ENCODE results near the gene ETNK2. TPM values are rescaled to one million over a fixed set of nuclear protein-coding genes. Genes with fewer than 3 reads are reported as not detected.
A peak's percentile ranks its signal among the peaks of the same experiment; 100 is the strongest.

ETNK2 gene
- total and polyA plus RNA-seq, 2 of the 13 experiments (the other 11 are each of a cell fraction or from before 2014, with no cell fraction given) = 15.5 to 42.8 TPM

DNA sequence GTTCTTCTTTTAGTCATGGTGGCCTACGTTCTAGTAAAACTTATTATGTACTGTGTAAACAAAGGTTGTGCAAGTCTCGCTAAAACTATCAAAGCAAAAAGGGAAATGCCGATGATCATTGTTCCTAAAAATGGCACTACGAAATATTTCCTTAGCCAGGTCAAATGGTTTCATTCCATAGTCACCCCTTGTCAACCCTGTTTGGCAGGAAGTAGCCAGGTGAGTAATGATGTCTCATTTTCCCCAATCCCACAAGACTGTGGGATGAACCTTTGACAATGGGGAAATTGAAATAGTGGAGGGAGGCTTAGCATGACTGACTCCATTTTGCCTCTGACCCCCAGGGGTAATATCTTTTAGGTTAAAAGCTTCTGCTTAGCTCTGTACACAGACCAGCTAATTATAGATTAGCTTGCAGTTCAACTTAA is 19.9 kb upstream of the ETNK2 start (continued):
- TF ChIP-seq, protein P1, sequence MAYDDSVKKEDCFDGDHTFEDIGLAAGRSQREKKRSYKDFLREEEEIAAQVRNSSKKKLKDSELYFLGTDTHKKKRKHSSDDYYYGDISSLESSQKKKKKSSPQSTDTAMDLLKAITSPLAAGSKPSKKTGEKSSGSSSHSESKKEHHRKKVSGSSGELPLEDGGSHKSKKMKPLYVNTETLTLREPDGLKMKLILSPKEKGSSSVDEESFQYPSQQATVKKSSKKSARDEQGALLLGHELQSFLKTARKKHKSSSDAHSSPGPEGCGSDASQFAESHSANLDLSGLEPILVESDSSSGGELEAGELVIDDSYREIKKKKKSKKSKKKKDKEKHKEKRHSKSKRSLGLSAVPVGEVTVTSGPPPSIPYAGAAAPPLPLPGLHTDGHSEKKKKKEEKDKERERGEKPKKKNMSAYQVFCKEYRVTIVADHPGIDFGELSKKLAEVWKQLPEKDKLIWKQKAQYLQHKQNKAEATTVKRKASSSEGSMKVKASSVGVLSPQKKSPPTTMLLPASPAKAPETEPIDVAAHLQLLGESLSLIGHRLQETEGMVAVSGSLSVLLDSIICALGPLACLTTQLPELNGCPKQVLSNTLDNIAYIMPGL (CRISPR knock-in tag; IDR thresholded peaks at IDR 0.05; ENCODE audit: borderline replicate concordance in 1 of 2, low read depth in 1 of 2) = no peak
- TF ChIP-seq WIZ (CRISPR knock-in tag; IDR thresholded peaks at IDR 0.05) = no peak
- TF ChIP-seq, protein P2, sequence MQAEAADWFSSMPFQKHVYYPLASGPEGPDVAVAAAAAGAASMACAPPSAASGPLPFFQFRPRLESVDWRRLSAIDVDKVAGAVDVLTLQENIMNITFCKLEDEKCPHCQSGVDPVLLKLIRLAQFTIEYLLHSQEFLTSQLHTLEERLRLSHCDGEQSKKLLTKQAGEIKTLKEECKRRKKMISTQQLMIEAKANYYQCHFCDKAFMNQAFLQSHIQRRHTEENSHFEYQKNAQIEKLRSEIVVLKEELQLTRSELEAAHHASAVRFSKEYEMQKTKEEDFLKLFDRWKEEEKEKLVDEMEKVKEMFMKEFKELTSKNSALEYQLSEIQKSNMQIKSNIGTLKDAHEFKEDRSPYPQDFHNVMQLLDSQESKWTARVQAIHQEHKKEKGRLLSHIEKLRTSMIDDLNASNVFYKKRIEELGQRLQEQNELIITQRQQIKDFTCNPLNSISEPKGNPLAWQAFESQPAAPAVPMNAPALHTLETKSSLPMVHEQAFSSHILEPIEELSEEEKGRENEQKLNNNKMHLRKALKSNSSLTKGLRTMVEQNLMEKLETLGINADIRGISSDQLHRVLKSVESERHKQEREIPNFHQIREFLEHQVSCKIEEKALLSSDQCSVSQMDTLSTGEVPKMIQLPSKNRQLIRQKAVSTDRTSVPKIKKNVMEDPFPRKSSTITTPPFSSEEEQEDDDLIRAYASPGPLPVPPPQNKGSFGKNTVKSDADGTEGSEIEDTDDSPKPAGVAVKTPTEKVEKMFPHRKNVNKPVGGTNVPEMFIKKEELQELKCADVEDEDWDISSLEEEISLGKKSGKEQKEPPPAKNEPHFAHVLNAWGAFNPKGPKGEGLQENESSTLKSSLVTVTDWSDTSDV (CRISPR knock-in tag; IDR thresholded peaks at IDR 0.05) = no peak
- TF ChIP-seq CREB1 (IDR thresholded peaks at IDR 0.05) = no peak
- TF ChIP-seq CREB1 (CRISPR knock-in tag; IDR thresholded peaks at IDR 0.05) = 0 out of 2 replicates have a peak, but pooled peaks have one; percentile 19
- TF ChIP-seq, protein P3, sequence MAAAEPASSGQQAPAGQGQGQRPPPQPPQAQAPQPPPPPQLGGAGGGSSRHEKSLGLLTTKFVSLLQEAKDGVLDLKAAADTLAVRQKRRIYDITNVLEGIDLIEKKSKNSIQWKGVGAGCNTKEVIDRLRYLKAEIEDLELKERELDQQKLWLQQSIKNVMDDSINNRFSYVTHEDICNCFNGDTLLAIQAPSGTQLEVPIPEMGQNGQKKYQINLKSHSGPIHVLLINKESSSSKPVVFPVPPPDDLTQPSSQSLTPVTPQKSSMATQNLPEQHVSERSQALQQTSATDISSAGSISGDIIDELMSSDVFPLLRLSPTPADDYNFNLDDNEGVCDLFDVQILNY (CRISPR knock-in tag; conservative IDR thresholded peaks at IDR 0.05) = no peak
- no peak for TF ChIP-seq GATA4 (IDR thresholded peaks at IDR 0.05; ENCODE audit: borderline replicate concordance, low read depth)
- TF ChIP-seq MED1 (CRISPR knock-in tag; IDR thresholded peaks at IDR 0.05) = peak; percentile 24; the same call in 1 of the 2 replicates
- no peak for TF ChIP-seq REXO4 (CRISPR knock-in tag; IDR thresholded peaks at IDR 0.05; ENCODE audit: borderline replicate concordance)
- 0 out of 2 replicates have a peak, but pooled peaks have one; percentile 24 for TF ChIP-seq ZNF644 (CRISPR knock-in tag; IDR thresholded peaks at IDR 0.05; ENCODE audit: low read depth)
- TF ChIP-seq PHB2 (IDR thresholded peaks at IDR 0.05; ENCODE audit: partially characterized antibody) = no peak
- TF ChIP-seq CEBPG (CRISPR knock-in tag; IDR thresholded peaks at IDR 0.05) = peak; percentile 62
- TF ChIP-seq, protein P4, sequence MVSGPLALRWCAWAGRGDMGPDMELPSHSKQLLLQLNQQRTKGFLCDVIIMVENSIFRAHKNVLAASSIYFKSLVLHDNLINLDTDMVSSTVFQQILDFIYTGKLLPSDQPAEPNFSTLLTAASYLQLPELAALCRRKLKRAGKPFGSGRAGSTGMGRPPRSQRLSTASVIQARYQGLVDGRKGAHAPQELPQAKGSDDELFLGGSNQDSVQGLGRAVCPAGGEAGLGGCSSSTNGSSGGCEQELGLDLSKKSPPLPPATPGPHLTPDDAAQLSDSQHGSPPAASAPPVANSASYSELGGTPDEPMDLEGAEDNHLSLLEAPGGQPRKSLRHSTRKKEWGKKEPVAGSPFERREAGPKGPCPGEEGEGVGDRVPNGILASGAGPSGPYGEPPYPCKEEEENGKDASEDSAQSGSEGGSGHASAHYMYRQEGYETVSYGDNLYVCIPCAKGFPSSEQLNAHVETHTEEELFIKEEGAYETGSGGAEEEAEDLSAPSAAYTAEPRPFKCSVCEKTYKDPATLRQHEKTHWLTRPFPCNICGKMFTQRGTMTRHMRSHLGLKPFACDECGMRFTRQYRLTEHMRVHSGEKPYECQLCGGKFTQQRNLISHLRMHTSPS (CRISPR knock-in tag; IDR thresholded peaks at IDR 0.05; ENCODE audit: low read depth) = no peak
- TF ChIP-seq NCOR1 (IDR thresholded peaks at IDR 0.05; ENCODE audit: borderline replicate concordance, low read length) = peak; percentile 34; the same call in 1 of the 2 replicates
- TF ChIP-seq EP300 (IDR thresholded peaks at IDR 0.05; ENCODE audit: low read depth in 2 of 2, low read length in 2 of 2) = peak in 1 of 2 experiments; percentile 42; a peak in 1 of 4 replicates
- no peak for TF ChIP-seq EP300 (CRISPR knock-in tag; IDR thresholded peaks at IDR 0.05; ENCODE audit: borderline replicate concordance)
- no peak for TF ChIP-seq ATM (IDR thresholded peaks at IDR 0.05; ENCODE audit: borderline replicate concordance)
